Measurements from ENCODE around the gene PSMC3. TPM values are rescaled to one million over a fixed set of nuclear protein-coding genes. Genes with fewer than 3 reads are reported as not detected.

Gene PSMC3
- total RNA-seq, 1 donor, result 128 TPM

- TF ChIP-seq, protein P1, sequence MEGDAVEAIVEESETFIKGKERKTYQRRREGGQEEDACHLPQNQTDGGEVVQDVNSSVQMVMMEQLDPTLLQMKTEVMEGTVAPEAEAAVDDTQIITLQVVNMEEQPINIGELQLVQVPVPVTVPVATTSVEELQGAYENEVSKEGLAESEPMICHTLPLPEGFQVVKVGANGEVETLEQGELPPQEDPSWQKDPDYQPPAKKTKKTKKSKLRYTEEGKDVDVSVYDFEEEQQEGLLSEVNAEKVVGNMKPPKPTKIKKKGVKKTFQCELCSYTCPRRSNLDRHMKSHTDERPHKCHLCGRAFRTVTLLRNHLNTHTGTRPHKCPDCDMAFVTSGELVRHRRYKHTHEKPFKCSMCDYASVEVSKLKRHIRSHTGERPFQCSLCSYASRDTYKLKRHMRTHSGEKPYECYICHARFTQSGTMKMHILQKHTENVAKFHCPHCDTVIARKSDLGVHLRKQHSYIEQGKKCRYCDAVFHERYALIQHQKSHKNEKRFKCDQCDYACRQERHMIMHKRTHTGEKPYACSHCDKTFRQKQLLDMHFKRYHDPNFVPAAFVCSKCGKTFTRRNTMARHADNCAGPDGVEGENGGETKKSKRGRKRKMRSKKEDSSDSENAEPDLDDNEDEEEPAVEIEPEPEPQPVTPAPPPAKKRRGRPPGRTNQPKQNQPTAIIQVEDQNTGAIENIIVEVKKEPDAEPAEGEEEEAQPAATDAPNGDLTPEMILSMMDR (IDR thresholded peaks at IDR 0.05; ENCODE audit: insufficient read depth, low read length), result no peak
- DNase-seq (ENCODE audit: low read depth), result no peak
- H3K4me3 ChIP-seq (ENCODE audit: low read depth, low read length), result no peak overlapping the region
Observed at GRCh38 chr11:47403135-47403534, 23.1 kb downstream of the PSMC3 start.

GRCh38 chr11:47400768-47401279 lies 25.4 kb downstream of the PSMC3 start:
- TF ChIP-seq, protein P1 (IDR thresholded peaks at IDR 0.05; ENCODE audit: insufficient read depth, low read length), result no peak
- H3K4me3 ChIP-seq (ENCODE audit: low read depth, low read length), result no peak overlapping the region
- DNase-seq (ENCODE audit: low read depth), result no peak

- peak overlapping the region; percentile 60 for H3K4me3 ChIP-seq (ENCODE audit: low read depth, low read length)
- TF ChIP-seq, protein P1 (IDR thresholded peaks at IDR 0.05; ENCODE audit: insufficient read depth, low read length), result no peak
- no peak for DNase-seq (ENCODE audit: low read depth)
Observed at GRCh38 chr11:47399860-47400767, 26.1 kb downstream of the PSMC3 start.

DNA sequence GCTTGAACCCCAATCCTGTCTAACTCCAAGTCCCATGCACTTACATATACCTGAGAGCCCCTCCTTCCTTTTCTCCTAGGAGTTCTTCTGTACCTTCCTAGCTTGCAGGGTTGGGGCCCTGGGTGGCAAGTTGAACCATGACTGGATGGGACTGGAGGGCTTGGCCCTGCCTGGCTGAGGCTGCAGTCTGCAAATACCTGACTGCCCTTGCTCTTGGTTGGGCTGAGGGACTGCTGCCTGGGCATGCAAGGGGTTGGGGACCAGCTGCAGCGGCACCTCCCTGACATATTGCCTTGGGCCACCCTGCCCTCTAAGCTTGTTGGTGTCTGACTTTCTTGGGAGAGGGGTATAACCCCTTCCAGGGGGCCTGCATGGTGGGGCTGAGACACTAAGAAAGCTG lies 27.7 kb downstream of the PSMC3 start:
- no peak overlapping the region for H3K4me3 ChIP-seq (ENCODE audit: low read depth, low read length)
- no peak for DNase-seq (ENCODE audit: low read depth)
- TF ChIP-seq, protein P1 (IDR thresholded peaks at IDR 0.05; ENCODE audit: insufficient read depth, low read length), result no peak

GRCh38 chr11:47398011-47398410 lies 28.2 kb downstream of the PSMC3 start:
- no peak for DNase-seq (ENCODE audit: low read depth)
- no peak overlapping the region for H3K4me3 ChIP-seq (ENCODE audit: low read depth, low read length)
- TF ChIP-seq, protein P1 (IDR thresholded peaks at IDR 0.05; ENCODE audit: insufficient read depth, low read length), result no peak

GRCh38 chr11:47396049-47396320 lies 30.3 kb downstream of the PSMC3 start:
- no peak overlapping the region for H3K4me3 ChIP-seq (ENCODE audit: low read depth, low read length)
- TF ChIP-seq, protein P1 (IDR thresholded peaks at IDR 0.05; ENCODE audit: insufficient read depth, low read length), result no peak
- DNase-seq (ENCODE audit: low read depth), result no peak

Data from fibroblast of the aortic adventitia (primary cell).